Measurements from ENCODE around the gene KLF13.

Gene KLF13

DNA sequence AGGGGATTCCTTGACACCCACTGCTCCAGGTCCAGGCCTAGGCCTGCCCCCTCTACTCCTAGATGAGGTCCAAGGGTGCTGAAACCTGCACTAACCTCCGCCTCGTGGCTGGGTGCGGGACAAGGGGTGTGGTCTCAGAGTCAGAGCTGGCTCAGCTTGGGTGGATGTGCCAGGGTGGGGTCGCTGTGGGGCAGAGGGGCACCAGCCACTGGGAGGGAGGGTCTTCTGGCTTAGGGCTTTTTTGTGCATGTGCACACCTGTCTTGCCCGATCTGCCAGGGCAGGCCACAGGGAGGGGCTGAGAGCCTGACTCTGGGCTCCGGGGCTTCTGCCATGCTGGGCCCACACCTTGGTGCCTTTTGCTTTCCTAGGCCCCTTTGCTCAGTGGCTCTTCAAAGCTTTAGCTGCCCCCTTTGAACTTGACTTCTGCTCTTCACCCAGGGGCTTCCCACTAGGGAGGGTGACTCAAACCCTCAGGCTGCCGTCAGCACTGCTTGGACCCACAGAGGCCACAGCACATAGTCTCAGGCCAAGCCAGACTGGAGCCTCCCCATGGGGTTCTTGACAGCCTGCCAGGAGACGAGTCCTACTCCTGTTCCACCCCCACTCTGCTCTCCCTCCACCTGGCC, 73.0 kb downstream of the KLF13 start:
- H2AFZ ChIP-seq (ENCODE audit: low read length), result no peak overlapping the region
- H4K20me1 ChIP-seq (ENCODE audit: insufficient read depth, low read length), result no peaks in the 10 kb centered on the region
- no peaks in the 10 kb centered on the region for H3K9me3 ChIP-seq (replicated peaks; ENCODE audit: insufficient read depth, low read length)
- H3K36me3 ChIP-seq (replicated peaks; ENCODE audit: insufficient read depth, low read length), result no peaks in the 10 kb centered on the region
- H3K4me2 ChIP-seq (ENCODE audit: low read depth, low read length), result no peak overlapping the region
- peaks cover 2% of the 10 kb centered on the region; the same call in 1 of the 2 replicates for H3K4me1 ChIP-seq (ENCODE audit: low read length)
- no peaks in the 10 kb centered on the region for H3K27me3 ChIP-seq (replicated peaks; ENCODE audit: insufficient read depth, low read length)
- H3K4me3 ChIP-seq (ENCODE audit: low read length), result no peak overlapping the region
- H3K9ac ChIP-seq (ENCODE audit: low read length), result no peak overlapping the region
- TF ChIP-seq, protein P1, sequence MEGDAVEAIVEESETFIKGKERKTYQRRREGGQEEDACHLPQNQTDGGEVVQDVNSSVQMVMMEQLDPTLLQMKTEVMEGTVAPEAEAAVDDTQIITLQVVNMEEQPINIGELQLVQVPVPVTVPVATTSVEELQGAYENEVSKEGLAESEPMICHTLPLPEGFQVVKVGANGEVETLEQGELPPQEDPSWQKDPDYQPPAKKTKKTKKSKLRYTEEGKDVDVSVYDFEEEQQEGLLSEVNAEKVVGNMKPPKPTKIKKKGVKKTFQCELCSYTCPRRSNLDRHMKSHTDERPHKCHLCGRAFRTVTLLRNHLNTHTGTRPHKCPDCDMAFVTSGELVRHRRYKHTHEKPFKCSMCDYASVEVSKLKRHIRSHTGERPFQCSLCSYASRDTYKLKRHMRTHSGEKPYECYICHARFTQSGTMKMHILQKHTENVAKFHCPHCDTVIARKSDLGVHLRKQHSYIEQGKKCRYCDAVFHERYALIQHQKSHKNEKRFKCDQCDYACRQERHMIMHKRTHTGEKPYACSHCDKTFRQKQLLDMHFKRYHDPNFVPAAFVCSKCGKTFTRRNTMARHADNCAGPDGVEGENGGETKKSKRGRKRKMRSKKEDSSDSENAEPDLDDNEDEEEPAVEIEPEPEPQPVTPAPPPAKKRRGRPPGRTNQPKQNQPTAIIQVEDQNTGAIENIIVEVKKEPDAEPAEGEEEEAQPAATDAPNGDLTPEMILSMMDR (IDR thresholded peaks at IDR 0.05; ENCODE audit: low read length), result no peak
- TF ChIP-seq EZH2phosphoT487 (IDR thresholded peaks at IDR 0.05; ENCODE audit: low read length) (no peak), EZH2 (optimal IDR thresholded peaks at IDR 0.05; ENCODE audit: low read depth, low read length) (no peak)
- no peak for DNase-seq
- H3K9me2 ChIP-seq (replicated peaks; ENCODE audit: insufficient read depth, low read length), result no peaks in the 10 kb centered on the region
- no peak overlapping the region for H3K27ac ChIP-seq (ENCODE audit: low read length)
- no peaks in the 10 kb centered on the region for H3K79me2 ChIP-seq (ENCODE audit: low read length)
- no peaks in the 10 kb centered on the region for H3F3A ChIP-seq (ENCODE audit: insufficient read depth, low read length)

DNA sequence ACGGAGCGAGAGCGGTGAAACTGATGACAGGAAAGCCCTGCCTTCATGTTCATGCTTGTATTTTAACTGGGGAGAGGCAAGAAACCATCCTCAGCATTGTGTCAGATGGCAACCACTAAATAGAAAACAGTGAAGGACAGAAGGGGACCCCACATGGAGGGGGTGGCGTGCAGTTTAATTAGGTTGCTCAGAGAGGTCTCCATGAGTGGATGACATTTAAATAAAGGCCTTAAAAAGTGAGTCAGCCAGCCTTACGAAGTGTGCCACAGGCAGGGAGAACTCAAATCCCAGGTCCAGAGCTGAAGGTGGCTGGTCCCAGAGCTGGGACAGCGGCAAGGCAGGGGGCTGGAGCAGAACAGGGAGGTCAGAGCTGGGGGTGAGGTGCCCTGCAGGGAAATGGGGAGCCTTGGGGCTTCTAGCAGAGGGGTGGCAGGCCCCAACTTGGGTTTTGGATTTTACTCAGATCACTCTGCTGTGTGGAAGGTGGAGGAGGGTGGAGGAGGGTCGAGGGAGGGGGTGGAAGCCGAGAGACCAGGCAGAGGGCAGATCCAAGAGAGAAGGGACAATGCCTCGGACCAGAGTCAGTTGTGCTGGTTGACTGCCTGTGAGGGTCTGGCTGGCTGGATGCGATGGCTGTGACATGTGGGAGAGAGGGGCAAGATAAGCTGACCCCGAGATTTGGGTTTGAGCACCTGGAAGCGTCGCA, 73.7 kb downstream of the KLF13 start:
- Histone ChIP-seq H3K9ac (ENCODE audit: low read length) (no peak overlapping the region), H3K9me2 (replicated peaks; ENCODE audit: insufficient read depth, low read length) (no peaks in the 10 kb centered on the region), H2AFZ (ENCODE audit: low read length) (no peak overlapping the region), H3F3A (ENCODE audit: insufficient read depth, low read length) (0 out of 2 replicates have a peak, but pooled peaks cover 2% of the 10 kb centered on the region), H3K4me2 (ENCODE audit: low read depth, low read length) (no peak overlapping the region), H3K27me3 (replicated peaks; ENCODE audit: insufficient read depth, low read length) (no peaks in the 10 kb centered on the region), H3K27ac (ENCODE audit: low read length) (no peak overlapping the region), H4K20me1 (ENCODE audit: insufficient read depth, low read length) (no peaks in the 10 kb centered on the region), H3K4me1 (ENCODE audit: low read length) (peaks cover 6% of the 10 kb centered on the region; the same call in 1 of the 2 replicates), H3K4me3 (ENCODE audit: low read length) (no peak overlapping the region), H3K79me2 (ENCODE audit: low read length) (no peaks in the 10 kb centered on the region), H3K36me3 (replicated peaks; ENCODE audit: insufficient read depth, low read length) (no peaks in the 10 kb centered on the region), H3K9me3 (replicated peaks; ENCODE audit: insufficient read depth, low read length) (no peaks in the 10 kb centered on the region)
- no peak for DNase-seq
- TF ChIP-seq, protein P1 (IDR thresholded peaks at IDR 0.05; ENCODE audit: low read length), result no peak
- TF ChIP-seq EZH2phosphoT487 (IDR thresholded peaks at IDR 0.05; ENCODE audit: low read length), result no peak
- TF ChIP-seq EZH2 (optimal IDR thresholded peaks at IDR 0.05; ENCODE audit: low read depth, low read length), result no peak

DNA sequence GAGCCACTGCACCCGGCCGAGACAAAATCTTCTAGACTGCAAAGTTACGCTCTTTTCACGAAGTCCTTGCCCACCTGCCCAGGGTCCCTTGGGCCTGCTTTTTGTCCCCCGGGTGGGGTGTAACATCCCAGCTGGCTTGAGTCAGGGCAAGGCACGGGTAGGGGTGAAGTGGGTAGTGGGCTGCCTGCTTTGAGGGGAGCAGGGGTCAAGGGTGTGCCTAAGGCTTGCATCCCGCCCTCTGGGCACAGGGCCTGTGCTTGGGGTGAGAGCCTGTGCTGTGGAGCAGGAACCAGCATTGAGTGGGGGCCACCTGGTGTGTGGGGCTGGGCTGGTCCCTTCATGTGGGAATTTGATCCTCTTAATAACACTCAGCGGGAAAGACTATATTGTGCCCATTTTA, 74.6 kb downstream of the KLF13 start:
- Histone ChIP-seq H3K4me3 (ENCODE audit: low read length) (no peak overlapping the region), H3K4me1 (ENCODE audit: low read length) (peaks cover 11% of the 10 kb centered on the region; the same call in 1 of the 2 replicates), H3K4me2 (ENCODE audit: low read depth, low read length) (no peak overlapping the region)

More for the DNA sequence above, 74.6 kb downstream of the KLF13 start:
- Histone ChIP-seq H3K36me3 (replicated peaks; ENCODE audit: insufficient read depth, low read length) (no peaks in the 10 kb centered on the region), H3K9me3 (replicated peaks; ENCODE audit: insufficient read depth, low read length) (no peaks in the 10 kb centered on the region), H3K9ac (ENCODE audit: low read length) (no peak overlapping the region), H3K9me2 (replicated peaks; ENCODE audit: insufficient read depth, low read length) (no peaks in the 10 kb centered on the region), H3K27me3 (replicated peaks; ENCODE audit: insufficient read depth, low read length) (no peaks in the 10 kb centered on the region), H3K79me2 (ENCODE audit: low read length) (no peaks in the 10 kb centered on the region), H4K20me1 (ENCODE audit: insufficient read depth, low read length) (no peaks in the 10 kb centered on the region), H2AFZ (ENCODE audit: low read length) (no peak overlapping the region), H3K27ac (ENCODE audit: low read length) (no peak overlapping the region), H3F3A (ENCODE audit: insufficient read depth, low read length) (0 out of 2 replicates have a peak, but pooled peaks cover 5% of the 10 kb centered on the region)
- TF ChIP-seq EZH2phosphoT487 (IDR thresholded peaks at IDR 0.05; ENCODE audit: low read length), result no peak
- no peak for TF ChIP-seq EZH2 (optimal IDR thresholded peaks at IDR 0.05; ENCODE audit: low read depth, low read length)
- TF ChIP-seq, protein P1 (IDR thresholded peaks at IDR 0.05; ENCODE audit: low read length), result no peak
- no peak for DNase-seq
